ENCODE data around the gene ZNF112. TPM values are rescaled to one million over a fixed set of nuclear protein-coding genes. Genes with fewer than 3 reads are reported as not detected.

The ZNF112 gene
- polyA plus RNA-seq, 1 of the 3 experiments (the other 2 are of a cell fraction): 2.5 TPM

DNA sequence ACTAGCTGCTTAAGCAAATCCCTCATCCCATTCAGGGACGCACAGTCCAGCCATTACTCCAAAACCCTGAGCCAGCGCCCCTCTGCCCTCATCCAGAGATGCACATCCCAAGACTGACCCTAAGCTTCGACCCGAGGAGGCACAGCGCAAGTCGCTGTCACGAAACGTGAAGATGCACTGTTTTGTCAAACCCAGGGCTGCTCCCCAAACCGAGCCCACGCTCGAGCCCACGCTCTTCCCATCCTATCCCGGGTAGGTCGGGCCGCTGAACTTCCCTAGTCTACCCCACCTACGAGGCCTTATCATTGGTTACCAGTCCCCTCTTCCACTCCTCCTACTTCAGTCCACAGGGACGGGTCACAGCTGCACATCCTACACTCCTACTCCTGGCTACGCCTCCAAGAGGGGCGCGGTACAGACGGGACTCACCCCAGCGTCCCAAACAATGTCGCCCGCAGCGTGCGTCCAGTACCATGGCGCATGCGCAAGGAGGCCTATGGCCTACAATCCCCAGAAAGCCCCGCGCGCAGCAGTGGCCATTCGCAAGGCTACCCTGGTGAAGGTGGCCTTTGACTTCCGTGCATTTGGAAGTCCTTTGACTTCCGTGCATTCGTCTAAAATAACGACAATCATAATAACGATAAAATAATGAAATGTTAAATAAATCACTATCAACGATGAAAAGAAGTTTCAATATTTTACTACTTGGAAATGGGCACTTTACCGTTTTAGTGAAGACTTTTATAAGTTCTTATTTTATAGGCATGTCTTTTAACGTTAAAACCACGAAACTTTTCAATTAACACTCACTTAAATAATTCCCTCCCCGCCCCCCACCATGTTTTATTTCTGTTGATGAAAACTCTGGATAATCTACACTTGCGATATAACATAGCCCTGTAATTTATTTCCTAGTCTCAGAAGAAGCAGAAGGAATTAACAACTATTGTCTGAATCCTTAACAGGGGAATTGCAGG lies 44.9 kb upstream of the ZNF112 start, which contains the start of gene ZNF285:
Gene ZNF285, minus strand, starts transcription at position 470 of the 977 bp plus-strand sequence. CDS start 4,395 bp downstream, outside the sequence.
- ChIA-PET POLR2A (interaction anchor here (0.6 to 0.7 kb wide), 2 partner anchors 13 to 38 kb away, joined by 3 read pairs; no protein-coding TSS in a partner anchor), CTCF (no interaction called here)
- Histone ChIP-seq H3K9me3 (peaks cover 5% of the 10 kb centered on the region; the same call in 1 of the 2 replicates), H3K4me3 (ENCODE audit: low read depth in 2 of 2, low read length in 1 of 2) (peak within 1 kb of the TSS; percentile 69 to 81), H2AFZ (ENCODE audit: low read depth) (peak within 1 kb of the TSS; percentile 100), H3K9ac (peak within 1 kb of the TSS; percentile 20; the same call in 1 of the 2 replicates), H3K4me2 (peak within 1 kb of the TSS; percentile 73), H3F3A (replicated peaks; ENCODE audit: insufficient read depth) (no peaks in the 10 kb centered on the region), H3K79me2 (ENCODE audit: insufficient read depth) (no peaks in the 10 kb centered on the region), H3K27me3 (ENCODE audit: insufficient read depth) (no peaks in the 10 kb centered on the region), H3K36me3 (replicated peaks in 1 of 2; ENCODE audit: control insufficient read depth in 1 of 2, insufficient read depth in 2 of 2, low read length in 1 of 2) (no peaks in the 10 kb centered on the region), H3K4me1 (ENCODE audit: control insufficient read depth in 1 of 2, insufficient read depth in 2 of 2, low read depth in 1 of 2, low read length in 1 of 2) (peaks cover 0 to 4% of the 10 kb centered on the region in 2 experiments; a peak in 1 of 4 replicates), H3K27ac (ENCODE audit: low read depth in 2 of 2, low read length in 1 of 2) (peak within 1 kb of the TSS in 1 of 2 experiments; percentile 64; a peak in 2 of 4 replicates), H4K20me1 (ENCODE audit: insufficient read depth) (no peaks in the 10 kb centered on the region), H3K9me2 (no peaks in the 10 kb centered on the region)
- DNase-seq: peak; percentile 91
- WGBS (ENCODE audit: low lambda C conversion rate): 11% methylated on average over 30 of the region's 43 CpGs
- TF ChIP-seq FOXJ3 (CRISPR knock-in tag; IDR thresholded peaks at IDR 0.05) (no peak), RFX5 (IDR thresholded peaks at IDR 0.05; ENCODE audit: low read length) (no peak), TAF1 (IDR thresholded peaks at IDR 0.05; ENCODE audit: borderline replicate concordance, low read depth, low read length) (peak; percentile 48; the same call in 1 of the 2 replicates), YY1 (IDR thresholded peaks at IDR 0.05; ENCODE audit: low read depth) (peak; percentile 70; the same call in 1 of the 2 replicates), TCF12 (IDR thresholded peaks at IDR 0.05) (no peak), RAD21 (IDR thresholded peaks at IDR 0.05; ENCODE audit: low read length) (0 out of 2 replicates have a peak, but pooled peaks have one; percentile 1), TEAD4 (IDR thresholded peaks at IDR 0.05; ENCODE audit: borderline replicate concordance, insufficient read depth) (no peak), RCOR1 (IDR thresholded peaks at IDR 0.05; ENCODE audit: low read length) (peak; percentile 58), POLR2AphosphoS5 (IDR thresholded peaks at IDR 0.05; ENCODE audit: low read depth, low read length) (peak; percentile 35; the same call in 1 of the 2 replicates), SIN3A (IDR thresholded peaks at IDR 0.05; ENCODE audit: borderline replicate concordance, low read depth, low read length) (no peak), RXRA (IDR thresholded peaks at IDR 0.05; ENCODE audit: borderline replicate concordance, low read depth) (no peak), NFIC (IDR thresholded peaks at IDR 0.05; ENCODE audit: borderline replicate concordance) (no peak), MXI1 (IDR thresholded peaks at IDR 0.05; ENCODE audit: low read depth, low read length) (peak; percentile 88), GATA2 (CRISPR knock-in tag; IDR thresholded peaks at IDR 0.05) (no peak), FOXM1 (IDR thresholded peaks at IDR 0.05; ENCODE audit: low read depth) (no peak), MEF2A (IDR thresholded peaks at IDR 0.05; ENCODE audit: borderline replicate concordance, low read depth) (no peak)
- TF ChIP-seq, protein P1, sequence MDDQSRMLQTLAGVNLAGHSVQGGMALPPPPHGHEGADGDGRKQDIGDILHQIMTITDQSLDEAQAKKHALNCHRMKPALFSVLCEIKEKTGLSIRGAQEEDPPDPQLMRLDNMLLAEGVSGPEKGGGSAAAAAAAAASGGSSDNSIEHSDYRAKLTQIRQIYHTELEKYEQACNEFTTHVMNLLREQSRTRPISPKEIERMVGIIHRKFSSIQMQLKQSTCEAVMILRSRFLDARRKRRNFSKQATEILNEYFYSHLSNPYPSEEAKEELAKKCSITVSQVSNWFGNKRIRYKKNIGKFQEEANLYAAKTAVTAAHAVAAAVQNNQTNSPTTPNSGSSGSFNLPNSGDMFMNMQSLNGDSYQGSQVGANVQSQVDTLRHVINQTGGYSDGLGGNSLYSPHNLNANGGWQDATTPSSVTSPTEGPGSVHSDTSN (IDR thresholded peaks at IDR 0.05): no peak
- TF ChIP-seq, protein P2, sequence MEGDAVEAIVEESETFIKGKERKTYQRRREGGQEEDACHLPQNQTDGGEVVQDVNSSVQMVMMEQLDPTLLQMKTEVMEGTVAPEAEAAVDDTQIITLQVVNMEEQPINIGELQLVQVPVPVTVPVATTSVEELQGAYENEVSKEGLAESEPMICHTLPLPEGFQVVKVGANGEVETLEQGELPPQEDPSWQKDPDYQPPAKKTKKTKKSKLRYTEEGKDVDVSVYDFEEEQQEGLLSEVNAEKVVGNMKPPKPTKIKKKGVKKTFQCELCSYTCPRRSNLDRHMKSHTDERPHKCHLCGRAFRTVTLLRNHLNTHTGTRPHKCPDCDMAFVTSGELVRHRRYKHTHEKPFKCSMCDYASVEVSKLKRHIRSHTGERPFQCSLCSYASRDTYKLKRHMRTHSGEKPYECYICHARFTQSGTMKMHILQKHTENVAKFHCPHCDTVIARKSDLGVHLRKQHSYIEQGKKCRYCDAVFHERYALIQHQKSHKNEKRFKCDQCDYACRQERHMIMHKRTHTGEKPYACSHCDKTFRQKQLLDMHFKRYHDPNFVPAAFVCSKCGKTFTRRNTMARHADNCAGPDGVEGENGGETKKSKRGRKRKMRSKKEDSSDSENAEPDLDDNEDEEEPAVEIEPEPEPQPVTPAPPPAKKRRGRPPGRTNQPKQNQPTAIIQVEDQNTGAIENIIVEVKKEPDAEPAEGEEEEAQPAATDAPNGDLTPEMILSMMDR (IDR thresholded peaks at IDR 0.05): no peak
- TF ChIP-seq, protein P3, sequence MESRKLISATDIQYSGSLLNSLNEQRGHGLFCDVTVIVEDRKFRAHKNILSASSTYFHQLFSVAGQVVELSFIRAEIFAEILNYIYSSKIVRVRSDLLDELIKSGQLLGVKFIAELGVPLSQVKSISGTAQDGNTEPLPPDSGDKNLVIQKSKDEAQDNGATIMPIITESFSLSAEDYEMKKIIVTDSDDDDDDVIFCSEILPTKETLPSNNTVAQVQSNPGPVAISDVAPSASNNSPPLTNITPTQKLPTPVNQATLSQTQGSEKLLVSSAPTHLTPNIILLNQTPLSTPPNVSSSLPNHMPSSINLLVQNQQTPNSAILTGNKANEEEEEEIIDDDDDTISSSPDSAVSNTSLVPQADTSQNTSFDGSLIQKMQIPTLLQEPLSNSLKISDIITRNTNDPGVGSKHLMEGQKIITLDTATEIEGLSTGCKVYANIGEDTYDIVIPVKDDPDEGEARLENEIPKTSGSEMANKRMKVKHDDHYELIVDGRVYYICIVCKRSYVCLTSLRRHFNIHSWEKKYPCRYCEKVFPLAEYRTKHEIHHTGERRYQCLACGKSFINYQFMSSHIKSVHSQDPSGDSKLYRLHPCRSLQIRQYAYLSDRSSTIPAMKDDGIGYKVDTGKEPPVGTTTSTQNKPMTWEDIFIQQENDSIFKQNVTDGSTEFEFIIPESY (IDR thresholded peaks at IDR 0.05; ENCODE audit: borderline replicate concordance, low read depth): no peak
- TF ChIP-seq, protein P4, sequence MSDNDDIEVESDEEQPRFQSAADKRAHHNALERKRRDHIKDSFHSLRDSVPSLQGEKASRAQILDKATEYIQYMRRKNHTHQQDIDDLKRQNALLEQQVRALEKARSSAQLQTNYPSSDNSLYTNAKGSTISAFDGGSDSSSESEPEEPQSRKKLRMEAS (IDR thresholded peaks at IDR 0.05; ENCODE audit: low read depth): peak; percentile 60
- TF ChIP-seq, protein P5, sequence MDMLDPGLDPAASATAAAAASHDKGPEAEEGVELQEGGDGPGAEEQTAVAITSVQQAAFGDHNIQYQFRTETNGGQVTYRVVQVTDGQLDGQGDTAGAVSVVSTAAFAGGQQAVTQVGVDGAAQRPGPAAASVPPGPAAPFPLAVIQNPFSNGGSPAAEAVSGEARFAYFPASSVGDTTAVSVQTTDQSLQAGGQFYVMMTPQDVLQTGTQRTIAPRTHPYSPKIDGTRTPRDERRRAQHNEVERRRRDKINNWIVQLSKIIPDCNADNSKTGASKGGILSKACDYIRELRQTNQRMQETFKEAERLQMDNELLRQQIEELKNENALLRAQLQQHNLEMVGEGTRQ (IDR thresholded peaks at IDR 0.05; ENCODE audit: borderline replicate concordance, low read depth, low read length): peak; percentile 17; the same call in 1 of the 2 replicates
- TF ChIP-seq, protein P6, sequence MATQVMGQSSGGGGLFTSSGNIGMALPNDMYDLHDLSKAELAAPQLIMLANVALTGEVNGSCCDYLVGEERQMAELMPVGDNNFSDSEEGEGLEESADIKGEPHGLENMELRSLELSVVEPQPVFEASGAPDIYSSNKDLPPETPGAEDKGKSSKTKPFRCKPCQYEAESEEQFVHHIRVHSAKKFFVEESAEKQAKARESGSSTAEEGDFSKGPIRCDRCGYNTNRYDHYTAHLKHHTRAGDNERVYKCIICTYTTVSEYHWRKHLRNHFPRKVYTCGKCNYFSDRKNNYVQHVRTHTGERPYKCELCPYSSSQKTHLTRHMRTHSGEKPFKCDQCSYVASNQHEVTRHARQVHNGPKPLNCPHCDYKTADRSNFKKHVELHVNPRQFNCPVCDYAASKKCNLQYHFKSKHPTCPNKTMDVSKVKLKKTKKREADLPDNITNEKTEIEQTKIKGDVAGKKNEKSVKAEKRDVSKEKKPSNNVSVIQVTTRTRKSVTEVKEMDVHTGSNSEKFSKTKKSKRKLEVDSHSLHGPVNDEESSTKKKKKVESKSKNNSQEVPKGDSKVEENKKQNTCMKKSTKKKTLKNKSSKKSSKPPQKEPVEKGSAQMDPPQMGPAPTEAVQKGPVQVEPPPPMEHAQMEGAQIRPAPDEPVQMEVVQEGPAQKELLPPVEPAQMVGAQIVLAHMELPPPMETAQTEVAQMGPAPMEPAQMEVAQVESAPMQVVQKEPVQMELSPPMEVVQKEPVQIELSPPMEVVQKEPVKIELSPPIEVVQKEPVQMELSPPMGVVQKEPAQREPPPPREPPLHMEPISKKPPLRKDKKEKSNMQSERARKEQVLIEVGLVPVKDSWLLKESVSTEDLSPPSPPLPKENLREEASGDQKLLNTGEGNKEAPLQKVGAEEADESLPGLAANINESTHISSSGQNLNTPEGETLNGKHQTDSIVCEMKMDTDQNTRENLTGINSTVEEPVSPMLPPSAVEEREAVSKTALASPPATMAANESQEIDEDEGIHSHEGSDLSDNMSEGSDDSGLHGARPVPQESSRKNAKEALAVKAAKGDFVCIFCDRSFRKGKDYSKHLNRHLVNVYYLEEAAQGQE (IDR thresholded peaks at IDR 0.05; ENCODE audit: low read depth, low read length): no peak

All from SK-N-SH (cell line).